Osteoblast (primary cell): ENCODE data around the gene ITGA3. TPM values are rescaled to one million over a fixed set of nuclear protein-coding genes. Genes with fewer than 3 reads are reported as not detected.

ENCODE experiments used
- DNase-seq: peaks from one replicate; pipeline ENCODE4 v3.0.0; 2011; ENCODE audit warnings: low spot score, mixed read lengths; ENCODE audit not compliant: insufficient read length; ENCODE audit errors: missing footprints
- H2AFZ ChIP-seq: 2 replicates; pipeline ENCODE4 v1.6.0; 2011; ENCODE audit warnings: mild to moderate bottlenecking, low read length
- H3K27ac ChIP-seq: 2 replicates; pipeline ENCODE4 v1.5.1; 2011; ENCODE audit warnings: mild to moderate bottlenecking, low read depth, low read length, moderate library complexity
- H3K27me3 ChIP-seq: 2 replicates; pipeline ENCODE4 v1.6.0; 2012; ENCODE audit warnings: mild to moderate bottlenecking, control low read depth, inconsistent platforms, low read length, moderate library complexity; ENCODE audit not compliant: insufficient read depth
- H3K36me3 ChIP-seq: 2 replicates; pipeline ENCODE4 v1.5.1; 2011; ENCODE audit warnings: mild to moderate bottlenecking, low read length, control low read depth, moderate library complexity; ENCODE audit not compliant: insufficient read depth
- H3K4me1 ChIP-seq: 2 replicates; pipeline ENCODE4 v1.5.1; 2011; ENCODE audit warnings: mild to moderate bottlenecking, low read length, control low read depth, moderate library complexity; ENCODE audit not compliant: insufficient read depth
- H3K4me2 ChIP-seq: 2 replicates; pipeline ENCODE4 v1.6.0; 2011; ENCODE audit warnings: mild to moderate bottlenecking, low read length; ENCODE audit not compliant: insufficient read depth
- H3K4me3 ChIP-seq: fragments of 200-600 bp; sonication (generic); 3 replicates; pipeline ENCODE4 v1.5.1; 2012; ENCODE audit warnings: mild to moderate bottlenecking, low read length, inconsistent platforms; ENCODE audit not compliant: insufficient read depth
- H3K79me2 ChIP-seq: 2 replicates; pipeline ENCODE4 v1.6.0; 2012; ENCODE audit warnings: mild to moderate bottlenecking, low read length, control low read depth, inconsistent platforms; ENCODE audit not compliant: insufficient read depth
- H3K9me3 ChIP-seq: 2 replicates; pipeline ENCODE4 v1.5.1; 2011; ENCODE audit warnings: low read depth, low read length, control low read depth
- H4K20me1 ChIP-seq: 2 replicates; pipeline ENCODE4 v1.6.0; 2012; ENCODE audit warnings: mild to moderate bottlenecking, low read length, control low read depth; ENCODE audit not compliant: insufficient read depth
- CTCF ChIP-seq: IDR thresholded peaks from 2 replicates; pipeline ENCODE4 v1.5.1; 2011; ENCODE audit warnings: mild to moderate bottlenecking, low read depth, low read length, moderate library complexity; ENCODE audit errors: extremely low read depth
- total RNA-seq: library from RNA; depleted of rRNA; stranded (reverse); fragments of >200 nt; gene quantifications from 2 replicates; pipeline ENCODE4 v1.2.3, GENCODE V29; 2012

The ITGA3 gene
- total RNA-seq, 1 donor = 81.4 TPM

GRCh38 chr17:50135316-50136095 is 79.6 kb downstream of the ITGA3 start:
- Histone ChIP-seq H3K4me1 (peaks cover 21% of the 10 kb centered on the region), H4K20me1 (peaks cover 58% of the 10 kb centered on the region), H3K27me3 (no peaks in the 10 kb centered on the region), H2AFZ (no peak overlapping the region), H3K4me3 (no peak overlapping the region), H3K36me3 (peaks cover 54% of the 10 kb centered on the region), H3K9me3 (no peaks in the 10 kb centered on the region), H3K27ac (no peak overlapping the region), H3K79me2 (peaks cover 24% of the 10 kb centered on the region), H3K4me2 (no peak overlapping the region)
- no peak for DNase-seq
- no peak for TF ChIP-seq CTCF

- Histone ChIP-seq H3K9me3 (no peaks in the 10 kb centered on the region), H2AFZ (no peak overlapping the region), H3K4me1 (peaks cover 16% of the 10 kb centered on the region), H3K27me3 (no peaks in the 10 kb centered on the region), H3K4me3 (no peak overlapping the region), H3K36me3 (peaks cover 61% of the 10 kb centered on the region), H3K4me2 (no peak overlapping the region), H3K79me2 (peaks cover 25% of the 10 kb centered on the region), H4K20me1 (peaks cover 61% of the 10 kb centered on the region), H3K27ac (no peak overlapping the region)
- no peak for DNase-seq
- TF ChIP-seq CTCF = no peak
Measured at GRCh38 chr17:50136096-50136687, 80.3 kb downstream of the ITGA3 start.

- Histone ChIP-seq H3K27ac (no peak overlapping the region), H3K4me2 (no peak overlapping the region), H3K4me1 (peaks cover 16% of the 10 kb centered on the region), H3K36me3 (peaks cover 68% of the 10 kb centered on the region), H3K27me3 (no peaks in the 10 kb centered on the region), H3K79me2 (peaks cover 30% of the 10 kb centered on the region), H4K20me1 (peaks cover 67% of the 10 kb centered on the region), H3K4me3 (no peak overlapping the region), H3K9me3 (no peaks in the 10 kb centered on the region), H2AFZ (no peak overlapping the region)
- no peak for DNase-seq
- no peak for TF ChIP-seq CTCF
Measured at GRCh38 chr17:50137042-50137441, 81.1 kb downstream of the ITGA3 start.

GRCh38 chr17:50139185-50139783 is 83.4 kb downstream of the ITGA3 start:
- Histone ChIP-seq H3K4me2 (no peak overlapping the region), H2AFZ (no peak overlapping the region), H4K20me1 (peaks cover 76% of the 10 kb centered on the region), H3K4me3 (no peak overlapping the region), H3K27me3 (no peaks in the 10 kb centered on the region), H3K27ac (peak overlapping the region; percentile 36), H3K36me3 (peaks cover 84% of the 10 kb centered on the region), H3K79me2 (peaks cover 53% of the 10 kb centered on the region), H3K9me3 (no peaks in the 10 kb centered on the region), H3K4me1 (peaks cover 3% of the 10 kb centered on the region)
- DNase-seq = peak; percentile 38
- TF ChIP-seq CTCF = no peak
